HepG2 (cell line): ENCODE data around the gene DHFR. TPM values are rescaled to one million over a fixed set of nuclear protein-coding genes. Genes with fewer than 3 reads are reported as not detected.

Source experiments
- CCAR2 ChIP-seq: fragments of 200-400 bp; formaldehyde crosslinking; optimal IDR thresholded peaks from 2 replicates; pipeline ENCODE3; 2018; ENCODE audit warnings: low read depth, mild to moderate bottlenecking, low read length, moderate library complexity
- CREB1 ChIP-seq, 2 experiments: fragments of 450-650 bp in 1 of 2; IDR thresholded peaks; 2 replicates each; pipeline ENCODE4 v1.6.1; 2016 to 2017; ENCODE audit warnings: control low read depth in 1 of 2, mild to moderate bottlenecking in 1 of 2, missing compliant biosample characterization in 1 of 2, missing genetic modification characterization in 1 of 2
- CREM ChIP-seq, 2 experiments: sonication (generic) in 1 of 2; formaldehyde crosslinking in 1 of 2; IDR thresholded peaks; 2 replicates each; pipeline versions ENCODE4 v1.4.0 to v1.6.1; 2016 to 2020; ENCODE audit warnings: antibody characterized with exemption in 1 of 2, mild to moderate bottlenecking in 1 of 2, missing genetic modification reagents in 1 of 2
- GABPA ChIP-seq, 2 experiments: IDR thresholded peaks; 2 replicates each; pipeline ENCODE4 v1.6.1; 2011 to 2016; ENCODE audit warnings: low read depth in 2 of 2, low read length in 1 of 2, missing biosample characterization in 1 of 2, missing genetic modification characterization in 1 of 2
- GFI1 ChIP-seq: sonication (generic); formaldehyde crosslinking; IDR thresholded peaks from 2 replicates; pipeline ENCODE4 v1.5.0; 2020; ENCODE audit warnings: missing genetic modification reagents, mild to moderate bottlenecking, borderline replicate concordance
- HES4 ChIP-seq: sonication (generic); formaldehyde crosslinking; IDR thresholded peaks from 2 replicates; pipeline ENCODE4 v1.9.0; 2021; ENCODE audit warnings: mild to moderate bottlenecking, missing genetic modification reagents, borderline replicate concordance
- HMG20B ChIP-seq: conservative IDR thresholded peaks from 2 replicates; pipeline ENCODE4 v1.6.1; 2016; ENCODE audit warnings: missing genetic modification reagents, missing compliant biosample characterization
- KDM5A ChIP-seq: fragments of 200-600 bp; sonication (generic); IDR thresholded peaks from 2 replicates; pipeline ENCODE4 v1.7.0; 2018; ENCODE audit warnings: antibody characterized with exemption, mild to moderate bottlenecking, low read length, borderline replicate concordance
- LRRFIP1 ChIP-seq: sonication (generic); formaldehyde crosslinking; conservative IDR thresholded peaks from 2 replicates; pipeline ENCODE4 v1.4.0; 2020; ENCODE audit warnings: missing genetic modification reagents
- MIER2 ChIP-seq: IDR thresholded peaks from 2 replicates; pipeline ENCODE4 v1.6.1; 2016; ENCODE audit warnings: missing biosample characterization, missing genetic modification reagents
- RFXANK ChIP-seq: IDR thresholded peaks from 2 replicates; pipeline ENCODE4 v1.6.1; 2016
- SALL2 ChIP-seq: sonication (generic); formaldehyde crosslinking; IDR thresholded peaks from 2 replicates; pipeline ENCODE4 v1.8.1; 2023; ENCODE audit warnings: mild to moderate bottlenecking, missing genetic modification reagents, inconsistent platforms
- SNAPC4 ChIP-seq: sonication (generic); formaldehyde crosslinking; IDR thresholded peaks from 2 replicates; pipeline ENCODE4 v1.4.0; 2020; ENCODE audit warnings: mild to moderate bottlenecking, missing genetic modification reagents
- SUZ12 ChIP-seq: fragments of 150-350 bp; IDR thresholded peaks from 2 replicates; pipeline ENCODE4 v1.6.1; 2014; ENCODE audit warnings: low read depth, low read length
- TEAD2 ChIP-seq: sonication (generic); formaldehyde crosslinking; IDR thresholded peaks from 2 replicates; pipeline ENCODE4 v1.9.0; 2021; ENCODE audit warnings: missing genetic modification reagents
- ZBTB20 ChIP-seq: sonication (generic); formaldehyde crosslinking; IDR thresholded peaks from 2 replicates; pipeline ENCODE4 v1.8.1; 2023; ENCODE audit warnings: missing genetic modification reagents, low read depth, mild to moderate bottlenecking, borderline replicate concordance
- ZBTB7B ChIP-seq: sonication (generic); formaldehyde crosslinking; IDR thresholded peaks from 2 replicates; pipeline ENCODE4 v1.4.0; 2020; ENCODE audit warnings: missing genetic modification reagents
- ZC3H13 ChIP-seq: sonication (generic); formaldehyde crosslinking; IDR thresholded peaks from 2 replicates; pipeline ENCODE4 v1.8.1; 2023; ENCODE audit warnings: mild to moderate bottlenecking, missing genetic modification reagents, moderate library complexity
- ZNF3 ChIP-seq: IDR thresholded peaks from 2 replicates; pipeline ENCODE4 v1.7.0; 2017; ENCODE audit warnings: inconsistent platforms
- ZNF607 ChIP-seq: sonication (generic); formaldehyde crosslinking; IDR thresholded peaks from 2 replicates; pipeline ENCODE4 v1.5.1; 2020; ENCODE audit warnings: missing genetic modification reagents, mild to moderate bottlenecking, borderline replicate concordance
- ZNF737 ChIP-seq: sonication (generic); formaldehyde crosslinking; IDR thresholded peaks from 2 replicates; pipeline ENCODE4 v1.5.0; 2020; ENCODE audit warnings: missing genetic modification reagents, mild to moderate bottlenecking, borderline replicate concordance
- polyA plus RNA-seq, 8 experiments: library from polyadenylated mRNA; depleted of rRNA in 3 of 8; stranded (reverse) in 7 of 8; unstranded in 1 of 8; fragments of >200 nt; fragmentation: Illumina TruSeq in 4 of 8; extraction: Trizol in 4 of 8; gene quantifications; 2 replicates each; pipeline versions ENCODE4 v1.2.1 to v1.2.3, GENCODE V29; 2011 to 2016; ENCODE audit warnings: low read depth in 4 of 8, missing spikeins in 1 of 8, mixed read lengths in 1 of 8; ENCODE audit not compliant: insufficient read depth in 1 of 8
- total RNA-seq, 5 experiments: library from RNA; depleted of rRNA; stranded (reverse); fragments of >200 nt; fragmentation: Illumina TruSeq; extraction: Trizol; gene quantifications; 2 replicates each; pipeline ENCODE4 v1.2.3, GENCODE V29; 2016; ENCODE audit warnings: low read depth in 1 of 5

DHFR gene
- total and polyA plus RNA-seq, 2 of the 13 experiments (the other 11 are each of a cell fraction or from before 2014, with no cell fraction given), result 22.8 to 59.0 TPM

- TF ChIP-seq CREB1 (IDR thresholded peaks at IDR 0.05), result no peak
- 0 out of 2 replicates have a peak, but pooled peaks have one; percentile 33 for TF ChIP-seq CREB1 (CRISPR knock-in tag; IDR thresholded peaks at IDR 0.05)
- TF ChIP-seq RFXANK (CRISPR knock-in tag), result no peak
- TF ChIP-seq ZBTB7B (CRISPR knock-in tag), result no peak
- TF ChIP-seq KDM5A, result no peak
- TF ChIP-seq GFI1, result peak; percentile 79; the same call in 1 of the 2 replicates
- no peak for TF ChIP-seq GABPA (IDR thresholded peaks at IDR 0.05; ENCODE audit: low read depth, low read length)
- no peak for TF ChIP-seq GABPA (CRISPR knock-in tag; IDR thresholded peaks at IDR 0.05; ENCODE audit: low read depth)
- no peak for TF ChIP-seq CCAR2
- no peak for TF ChIP-seq ZNF737 (CRISPR knock-in tag)
- TF ChIP-seq ZBTB20 (CRISPR knock-in tag), result 0 out of 2 replicates have a peak, but pooled peaks have one; percentile 26
- TF ChIP-seq SALL2, result no peak
- no peak for TF ChIP-seq SNAPC4 (CRISPR knock-in tag)
- TF ChIP-seq CREM (IDR thresholded peaks at IDR 0.05), result peak; percentile 27; the same call in 1 of the 2 replicates
- TF ChIP-seq CREM (CRISPR knock-in tag; IDR thresholded peaks at IDR 0.05), result no peak
- TF ChIP-seq ZC3H13, result no peak
- TF ChIP-seq TEAD2 (CRISPR knock-in tag), result no peak
- no peak for TF ChIP-seq LRRFIP1
- TF ChIP-seq MIER2 (CRISPR knock-in tag), result 0 out of 2 replicates have a peak, but pooled peaks have one; percentile 13
- no peak for TF ChIP-seq HES4 (CRISPR knock-in tag)
- TF ChIP-seq SUZ12, result no peak
- TF ChIP-seq ZNF607 (CRISPR knock-in tag), result no peak
- peak; percentile 94 for TF ChIP-seq ZNF3 (CRISPR knock-in tag)
- TF ChIP-seq HMG20B (CRISPR knock-in tag), result no peak
These were observed 23.2 kb downstream of the DHFR start (continued) for GRCh38 chr5:80631278-80632259.
